GM12801 (cell line): ENCODE data around the gene NOVA2.

ENCODE experiments used
- CTCF ChIP-seq: IDR thresholded peaks from one replicate; pipeline ENCODE4 v1.5.1; 2011; ENCODE audit warnings: control low read depth; ENCODE audit not compliant: insufficient read length; ENCODE audit errors: extremely low read depth

NOVA2 gene

GRCh38 chr19:45973553-45974338 is at the start of gene NOVA2:
Gene NOVA2 (minus strand): TSS chr19:45973865. CDS start chr19:45973351, 514 bp downstream.
- no peak for TF ChIP-seq CTCF

GRCh38 chr19:46023311-46023779 is 49.7 kb upstream of the NOVA2 start:
- no peak for TF ChIP-seq CTCF

- TF ChIP-seq CTCF, result no peak
Measured at GRCh38 chr19:46022431-46023310, 49.0 kb upstream of the NOVA2 start, which contains the start of gene PGLYRP1. Gene PGLYRP1 (minus strand): TSS chr19:46023053. CDS start chr19:46023021, 32 bp downstream.

- no peak for TF ChIP-seq CTCF
Measured at GRCh38 chr19:46022061-46022430, 48.4 kb upstream of the NOVA2 start.

GRCh38 chr19:46021531-46022041 is 47.9 kb upstream of the NOVA2 start:
- no peak for TF ChIP-seq CTCF

GRCh38 chr19:46020819-46021125 is 47.1 kb upstream of the NOVA2 start:
- TF ChIP-seq CTCF, result no peak

GRCh38 chr19:46019270-46019669 is 45.6 kb upstream of the NOVA2 start:
- TF ChIP-seq CTCF, result no peak
